HG03103 (cell line): Measurements from ENCODE around the gene EVX1.

ENCODE experiments used
- ATAC-seq: cut with Tn5 transposase; IDR thresholded peaks from one replicate; pipeline ENCODE4 v1.9.1; 2021; ENCODE audit warnings: low read depth; ENCODE audit not compliant: unreplicated experiment

Gene EVX1

GRCh38 chr7:27224983-27225934 lies 17.3 kb upstream of the EVX1 start:
- ATAC-seq, result no peak

DNA sequence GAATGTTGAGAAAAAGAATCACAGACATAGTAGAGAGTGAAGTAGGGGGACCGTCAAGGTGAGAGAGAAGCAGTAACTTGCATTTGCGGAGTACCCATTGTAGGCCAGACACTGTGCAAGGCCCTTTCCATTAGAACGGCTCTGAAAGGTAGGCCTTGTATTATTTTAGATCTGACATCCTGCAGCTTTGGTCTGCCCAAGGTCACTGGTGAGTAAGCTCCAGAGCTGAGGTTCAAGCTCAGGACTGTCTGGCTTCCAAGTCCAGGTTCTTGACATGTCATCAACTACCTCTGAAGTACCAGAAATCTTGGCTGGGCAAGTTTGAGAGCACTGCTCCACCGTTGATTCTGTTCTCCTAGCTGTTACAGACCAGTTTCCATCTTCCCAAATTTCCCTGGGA lies 13.2 kb upstream of the EVX1 start:
- ATAC-seq, result no peak

GRCh38 chr7:27235387-27236311 lies 7.0 kb upstream of the EVX1 start:
- no peak for ATAC-seq

DNA sequence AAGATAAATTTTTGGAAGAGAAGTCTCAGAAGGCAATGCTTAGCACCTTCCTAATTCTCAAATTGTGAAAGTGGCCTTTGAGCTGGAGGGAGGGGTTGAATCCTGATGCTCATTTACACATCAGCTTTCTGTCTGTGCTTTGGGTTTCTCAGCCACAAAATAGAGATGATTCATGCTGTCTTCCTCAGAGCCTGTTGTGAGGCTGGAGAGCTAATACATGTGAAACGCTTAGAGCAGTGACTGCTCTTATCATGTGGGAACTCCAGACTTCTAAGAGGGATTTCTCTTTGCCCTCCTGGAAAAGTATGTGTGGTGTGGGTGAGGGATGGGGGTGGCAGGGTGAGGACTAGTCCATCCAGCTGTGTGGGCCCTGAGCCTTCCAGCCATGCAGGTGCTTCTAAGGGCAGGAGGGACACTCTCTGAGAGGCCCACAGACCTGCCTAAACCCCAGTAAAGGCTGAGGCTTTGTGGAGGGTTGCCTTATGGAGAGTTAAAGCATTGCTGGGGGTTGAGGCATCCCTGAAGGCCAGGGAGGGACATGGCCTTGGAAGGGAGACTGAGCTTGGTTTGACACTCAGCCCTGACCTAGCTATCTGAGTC lies 4.8 kb upstream of the EVX1 start:
- ATAC-seq, result no peak

- no peak for ATAC-seq
Measured at GRCh38 chr7:27238979-27239386, 3.6 kb upstream of the EVX1 start.

DNA sequence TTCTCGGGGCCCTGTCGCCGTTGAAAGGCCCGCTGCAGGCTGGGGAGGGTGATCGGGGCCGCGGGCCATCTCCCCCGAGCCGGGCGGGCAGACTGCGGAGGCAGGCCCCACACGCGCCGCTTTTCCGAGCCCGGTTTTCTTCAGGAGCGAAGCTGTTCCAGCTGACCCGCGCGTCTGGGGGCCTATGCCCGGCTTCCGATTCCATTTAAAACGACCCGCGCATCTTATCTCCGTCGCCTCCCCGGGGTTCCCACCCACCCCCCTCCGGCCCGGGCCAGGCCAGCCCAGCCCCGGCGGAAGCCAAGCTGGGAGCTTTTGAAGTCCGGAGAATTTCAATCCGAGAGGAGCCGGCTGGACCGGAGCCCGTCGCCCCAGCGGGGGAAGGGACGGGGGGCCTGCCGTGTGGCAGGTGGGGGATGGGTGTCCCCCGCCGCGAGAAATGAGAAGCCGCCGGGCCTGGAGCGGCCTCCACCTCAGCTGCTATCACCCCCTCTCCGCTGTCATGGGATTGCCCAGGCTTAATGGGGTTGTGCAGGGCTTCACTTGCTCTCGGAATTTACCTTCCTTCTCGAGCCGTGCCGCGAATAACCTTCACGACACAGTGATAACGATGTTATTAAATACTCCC lies 3.1 kb upstream of the EVX1 start:
- no peak for ATAC-seq

- no peak for ATAC-seq
Measured at GRCh38 chr7:27240015-27240731, 2.4 kb upstream of the EVX1 start.

DNA sequence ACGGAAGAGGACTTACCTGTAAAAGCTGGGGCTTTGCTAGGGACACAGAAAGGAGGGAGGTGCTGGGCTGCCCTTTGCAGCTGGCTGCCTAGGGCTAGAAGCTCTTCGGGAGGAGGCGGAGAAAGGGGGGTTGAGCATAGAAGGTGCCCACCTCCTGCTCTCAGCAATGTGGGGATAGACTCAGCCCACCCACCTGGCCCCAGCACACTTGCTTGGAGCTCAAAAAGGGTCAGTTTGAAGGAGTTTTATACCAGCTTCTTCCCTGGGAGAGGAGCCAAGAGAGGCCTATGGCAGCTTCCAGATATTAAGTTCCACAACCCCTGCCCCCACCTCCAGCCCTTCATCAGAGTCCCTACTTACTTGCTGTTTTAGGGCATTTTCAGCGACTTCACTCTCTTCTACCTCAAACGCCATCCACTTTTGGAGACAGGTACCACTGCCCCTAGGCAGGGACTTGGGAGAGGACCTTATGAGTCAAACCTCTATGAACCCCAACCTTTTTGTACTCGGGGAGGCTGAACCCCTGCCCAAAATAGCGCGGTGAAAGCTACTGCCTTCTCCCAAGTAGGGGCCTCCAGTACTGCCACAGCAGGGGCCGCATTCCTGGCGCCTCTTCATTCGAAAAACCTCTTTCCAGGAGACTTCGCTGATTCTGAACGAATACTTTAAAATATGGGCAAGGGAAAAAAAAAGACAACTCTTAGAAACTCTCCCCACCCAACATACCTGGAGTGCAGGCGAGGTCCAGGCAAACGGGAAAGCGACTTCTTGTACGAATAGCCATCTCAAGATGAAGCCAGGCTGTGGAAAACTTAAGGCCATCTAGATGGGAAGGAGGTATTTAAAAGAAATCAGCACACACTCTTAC lies 1.2 kb upstream of the EVX1 start:
- no peak for ATAC-seq

GRCh38 chr7:27242154-27242553 lies 448 bp upstream of the EVX1 start:
- no peak for ATAC-seq

DNA sequence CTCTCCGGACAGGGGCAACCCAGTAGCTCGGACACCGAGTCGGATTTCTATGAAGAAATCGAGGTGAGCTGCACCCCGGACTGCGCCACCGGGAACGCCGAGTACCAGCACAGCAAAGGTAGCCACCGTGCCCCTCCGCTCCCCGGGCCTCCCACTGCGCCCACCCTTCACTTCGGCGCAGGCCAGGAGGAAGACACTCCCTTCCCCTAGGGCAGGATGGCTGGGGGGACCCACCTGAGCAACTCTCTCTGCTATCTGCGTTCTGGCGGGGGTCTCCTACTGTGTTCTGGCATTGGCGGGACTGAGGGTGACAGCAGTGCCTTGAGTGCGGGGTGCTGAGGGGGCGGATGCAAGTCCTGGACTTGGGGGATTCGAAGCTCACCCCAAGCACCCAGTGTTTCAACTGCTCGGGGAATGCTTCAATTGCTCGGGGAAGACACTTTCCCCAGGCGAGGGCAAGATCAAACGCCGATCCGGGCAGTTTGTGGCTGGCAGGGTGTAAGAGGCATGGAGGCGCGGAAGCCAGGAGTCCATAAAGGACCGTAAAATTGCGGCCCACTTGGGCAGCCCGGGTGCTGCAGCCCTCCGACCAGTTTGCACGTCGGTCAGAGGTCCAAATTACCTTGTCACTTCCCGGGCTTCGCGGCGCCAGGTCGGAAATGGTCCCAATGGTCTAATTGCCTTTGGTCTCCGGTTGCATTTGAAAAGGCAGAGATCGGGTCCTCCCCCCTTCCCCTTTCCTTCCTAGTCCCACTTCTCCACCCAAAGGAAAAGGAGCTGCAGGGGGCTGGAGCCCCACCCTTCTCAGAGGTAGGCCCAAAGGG lies 950 bp downstream of the EVX1 start:
- ATAC-seq, result no peak

- no peak for ATAC-seq
Measured at GRCh38 chr7:27244488-27245123, 2.0 kb downstream of the EVX1 start.

GRCh38 chr7:27245124-27245797 lies 2.7 kb downstream of the EVX1 start:
- ATAC-seq, result no peak

- no peak for ATAC-seq
Measured at GRCh38 chr7:27245798-27246691, 3.4 kb downstream of the EVX1 start.

- no peak for ATAC-seq
Measured at GRCh38 chr7:27247000-27247399, 4.4 kb downstream of the EVX1 start.

GRCh38 chr7:27247452-27248426 lies 5.1 kb downstream of the EVX1 start:
- no peak for ATAC-seq
